Dedifferentiated amniotic fluid mesenchymal stem cell (primary cell): ENCODE results near the gene LCE1B.

Experiments used
- DNase-seq: peaks from one replicate; pipeline ENCODE4 v3.0.0-alpha.2; 2016; ENCODE audit errors: extremely low spot score

Gene LCE1B

GRCh38 chr1:152811671-152812070 lies at the start of gene LCE1B:
Gene LCE1B (plus strand): TSS chr1:152811971. CDS start chr1:152812447, 476 bp downstream.
- no peak for DNase-seq

DNA sequence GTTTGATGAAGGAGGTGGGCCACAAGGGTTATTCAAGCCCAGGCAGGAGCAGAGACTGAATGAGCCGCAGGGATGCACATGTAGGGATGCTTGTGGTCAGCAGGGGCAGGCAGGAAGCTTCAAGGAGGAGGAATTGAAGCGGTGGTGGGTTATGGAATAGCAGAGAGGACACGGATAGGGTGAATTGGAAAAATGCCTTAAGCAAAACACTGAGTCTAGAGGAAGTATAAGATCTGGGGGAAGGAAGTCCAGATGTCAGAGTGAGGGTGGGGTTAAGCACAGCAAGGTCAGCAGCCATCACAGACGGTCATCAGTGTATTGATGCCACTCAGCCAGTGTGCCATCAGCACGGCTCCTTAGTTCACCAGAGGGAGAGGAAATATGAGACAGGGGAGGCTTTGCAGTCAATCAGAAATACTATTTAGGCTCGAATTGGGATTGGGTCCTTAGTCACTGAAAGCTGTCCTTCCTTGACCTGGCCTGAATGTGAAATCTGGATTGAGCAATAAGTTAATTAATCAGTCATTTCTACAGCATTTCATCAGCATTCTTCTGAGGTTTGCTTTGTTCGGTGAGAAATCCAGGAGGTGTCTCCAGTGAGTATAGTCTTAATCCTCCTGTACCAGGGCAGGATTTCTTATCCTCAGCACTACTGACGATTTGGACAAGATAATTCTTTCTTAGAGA lies 42.8 kb upstream of the LCE1B start:
- no peak for DNase-seq

GRCh38 chr1:152770411-152770810 lies 41.4 kb upstream of the LCE1B start:
- DNase-seq, result no peak

DNA sequence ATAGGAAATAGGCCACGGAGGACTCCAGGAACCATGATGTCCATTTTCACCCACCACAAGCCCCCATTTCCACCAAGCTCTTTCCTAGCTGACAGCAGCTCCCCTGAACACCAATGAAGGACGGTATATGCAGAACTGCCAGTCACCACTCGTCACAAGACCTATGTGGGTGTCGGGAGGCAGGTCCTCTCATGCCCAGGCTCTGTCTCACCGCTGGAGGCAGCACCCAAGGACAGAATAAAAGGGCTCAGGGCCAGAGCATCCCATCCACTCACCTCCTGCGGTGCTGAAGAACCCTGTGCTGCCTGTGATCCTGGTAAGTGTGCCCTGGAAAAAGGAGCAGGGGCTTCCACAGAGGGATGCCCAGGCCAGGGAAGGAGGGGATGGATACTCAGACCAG lies 36.9 kb upstream of the LCE1B start, which contains the start of gene LCE1F:
Gene LCE1F, plus strand, starts transcription at position 266 of the 400 bp plus-strand sequence. CDS start 1,232 bp downstream, outside the sequence.
- DNase-seq, result no peak

GRCh38 chr1:152776361-152776760 lies 35.4 kb upstream of the LCE1B start:
- no peak for DNase-seq

GRCh38 chr1:152777510-152778137 lies 34.1 kb upstream of the LCE1B start:
- no peak for DNase-seq

GRCh38 chr1:152783095-152783494 lies 28.7 kb upstream of the LCE1B start:
- no peak for DNase-seq

DNA sequence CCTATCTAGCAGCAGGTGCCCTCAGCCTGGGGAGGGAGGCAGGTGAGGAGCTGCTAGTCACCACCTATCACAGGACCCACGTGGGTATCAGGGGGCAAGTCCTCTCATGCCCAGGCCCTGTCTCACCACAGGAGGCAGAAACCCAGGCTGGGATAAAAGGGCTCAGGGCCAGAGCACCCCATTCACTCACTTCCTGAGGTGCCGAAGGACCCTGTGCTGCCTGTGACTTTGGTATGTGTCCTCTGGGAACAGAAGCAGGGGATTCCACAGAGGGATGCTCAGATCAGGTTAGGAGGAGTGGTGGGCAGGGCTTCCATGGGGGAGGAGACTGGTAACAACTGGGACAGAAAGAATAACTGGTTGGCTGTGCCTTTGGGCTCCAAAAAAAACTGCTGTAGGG lies 25.7 kb upstream of the LCE1B start, which contains the start of gene LCE1E:
Gene LCE1E, plus strand, starts transcription at position 181 of the 400 bp plus-strand sequence. CDS start 1,043 bp downstream, outside the sequence.
- no peak for DNase-seq

GRCh38 chr1:152795686-152796085 lies 16.1 kb upstream of the LCE1B start:
- no peak for DNase-seq

DNA sequence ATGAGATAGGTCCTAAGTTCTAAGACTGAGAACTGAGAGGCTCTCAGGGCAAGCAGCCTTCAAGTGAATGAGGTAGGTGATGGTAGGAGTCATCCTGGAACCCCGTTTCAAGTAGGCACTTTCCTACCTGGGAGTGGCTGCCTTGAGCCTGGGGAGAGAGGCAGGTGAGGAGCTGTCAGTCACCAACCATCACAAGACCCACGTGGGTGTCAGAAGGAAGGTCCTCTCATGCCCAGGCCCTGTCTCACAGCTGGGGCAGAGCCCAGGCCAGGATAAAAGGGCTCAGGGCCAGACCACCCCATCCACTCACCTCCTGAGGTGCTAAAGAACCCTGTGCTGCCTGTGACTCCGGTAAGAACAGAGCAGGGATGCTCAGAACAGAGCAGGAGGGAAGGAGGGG lies 15.3 kb upstream of the LCE1B start, which contains the start of gene LCE1D:
Gene LCE1D, plus strand, starts transcription at position 301 of the 400 bp plus-strand sequence. CDS start 1,074 bp downstream, outside the sequence.
- no peak for DNase-seq

DNA sequence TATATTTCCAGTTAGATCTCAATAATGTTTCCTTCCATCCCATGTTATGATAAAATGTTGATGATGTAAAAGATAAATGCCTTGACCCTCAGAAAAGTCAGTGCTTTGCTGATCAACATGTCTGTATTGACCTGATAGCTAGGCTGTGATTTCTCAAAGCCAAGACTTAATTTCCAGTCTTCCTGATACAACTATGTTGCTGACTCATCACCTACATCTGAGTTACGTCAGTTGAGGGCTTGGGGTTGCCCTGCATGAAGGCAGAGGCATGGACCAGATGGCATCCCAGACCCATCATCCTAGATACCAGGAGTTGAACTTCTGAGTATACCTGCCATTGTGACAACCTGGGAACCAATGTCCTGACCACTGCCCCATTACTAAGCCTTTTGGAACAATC lies 10.4 kb upstream of the LCE1B start:
- no peak for DNase-seq

DNA sequence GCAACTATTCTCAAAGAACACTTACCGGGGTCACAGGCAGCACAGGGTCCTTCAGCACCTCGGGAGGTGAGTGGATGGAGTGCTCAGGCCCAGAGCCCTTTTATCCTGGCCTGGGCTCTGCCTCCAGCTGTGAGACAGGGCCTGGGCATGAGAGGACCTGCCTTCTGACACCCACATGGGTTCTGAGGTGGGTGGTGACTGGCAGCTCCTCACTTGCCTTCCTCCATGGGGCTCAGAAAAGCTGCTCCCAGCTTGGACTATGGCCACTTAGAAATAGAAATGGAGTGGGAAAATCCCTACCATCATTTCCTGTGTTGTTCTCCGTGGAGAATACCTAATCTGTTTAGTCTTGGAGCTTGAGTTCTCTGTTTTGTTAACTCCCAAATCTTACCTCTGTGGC lies 5.2 kb upstream of the LCE1B start, which contains the start of gene LCE1C:
Gene LCE1C, minus strand, starts transcription at position 76 of the 400 bp plus-strand sequence. CDS start 1,173 bp downstream, outside the sequence.
- no peak for DNase-seq

- DNase-seq, result no peak
Measured at GRCh38 chr1:152811050-152811449, 721 bp upstream of the LCE1B start.

GRCh38 chr1:152817309-152817708 lies 5.5 kb downstream of the LCE1B start:
- DNase-seq, result no peak

DNA sequence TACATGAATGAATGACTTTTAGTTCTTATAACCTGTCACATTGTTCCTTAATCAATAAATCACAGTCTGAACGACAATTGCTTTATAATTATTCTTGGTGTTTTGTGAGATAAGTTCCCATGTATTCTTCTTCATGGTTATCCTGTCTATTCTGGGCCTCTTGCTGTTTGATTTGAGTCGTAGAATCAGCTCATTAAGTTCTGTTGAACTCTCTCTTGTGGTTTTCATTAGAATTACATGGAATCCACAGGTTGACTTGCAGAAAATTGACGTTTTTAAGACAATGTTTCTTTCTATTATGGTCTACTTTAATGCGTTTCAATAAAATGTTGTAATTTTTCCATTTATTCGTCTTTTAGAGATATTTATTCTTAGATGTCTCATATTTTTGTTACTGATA lies 11.5 kb downstream of the LCE1B start:
- DNase-seq, result no peak

GRCh38 chr1:152824964-152825363 lies 13.2 kb downstream of the LCE1B start:
- no peak for DNase-seq

- DNase-seq, result no peak
Measured at GRCh38 chr1:152827173-152827572, 15.4 kb downstream of the LCE1B start, which contains the start of gene LCE1A. Gene LCE1A (plus strand): TSS chr1:152827473. CDS start chr1:152827473, 0 bp downstream.

- DNase-seq, result no peak
Measured at GRCh38 chr1:152836870-152837269, 25.1 kb downstream of the LCE1B start.

DNA sequence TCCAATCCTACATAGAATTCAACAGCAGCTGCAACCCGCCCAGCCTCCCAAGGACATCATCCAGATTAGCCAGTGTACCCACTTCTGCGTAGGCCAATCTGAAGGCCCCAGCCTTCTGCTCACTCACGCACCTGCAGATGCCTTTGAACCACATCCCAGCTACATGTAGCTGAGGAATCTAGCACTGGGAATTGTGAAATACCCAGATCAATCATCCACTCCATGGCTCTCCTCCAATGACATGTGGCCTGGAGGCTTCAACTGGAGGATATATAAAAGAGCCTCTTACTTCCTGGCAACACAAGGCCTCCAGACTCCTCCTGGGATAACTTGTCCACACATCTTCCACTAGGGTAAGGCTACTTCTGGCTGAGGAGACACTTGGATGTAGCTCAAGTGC lies 30.8 kb downstream of the LCE1B start, which contains the start of gene LCE6A:
Gene LCE6A, plus strand, starts transcription at position 301 of the 400 bp plus-strand sequence. CDS start 665 bp downstream, outside the sequence.
- no peak for DNase-seq

GRCh38 chr1:152855661-152856060 lies 43.9 kb downstream of the LCE1B start:
- DNase-seq, result no peak

DNA sequence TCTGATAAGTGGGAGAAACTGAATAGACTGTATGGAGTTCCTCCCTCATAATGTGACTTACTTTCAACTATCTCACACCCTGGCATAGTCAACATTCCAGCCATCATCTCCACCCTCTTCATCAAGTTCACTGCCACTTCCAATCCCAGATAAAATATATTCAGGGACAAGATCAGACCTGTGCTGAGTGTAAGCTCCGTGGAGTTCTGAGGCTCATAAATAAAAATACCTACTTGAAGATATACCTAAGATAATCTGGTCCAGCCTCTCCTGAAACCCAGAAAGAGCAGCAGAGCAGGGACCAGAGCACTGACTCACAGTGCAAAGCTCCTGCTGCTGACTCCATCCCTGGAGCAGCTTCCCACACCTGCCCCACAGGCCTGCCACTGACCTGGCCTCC lies 46.3 kb downstream of the LCE1B start:
- DNase-seq, result no peak

GRCh38 chr1:152859696-152860095 lies 47.9 kb downstream of the LCE1B start, which contains the start of gene LCE7A:
Gene LCE7A (plus strand): TSS chr1:152859996. CDS start chr1:152860698, 702 bp downstream.
- no peak for DNase-seq

DNA sequence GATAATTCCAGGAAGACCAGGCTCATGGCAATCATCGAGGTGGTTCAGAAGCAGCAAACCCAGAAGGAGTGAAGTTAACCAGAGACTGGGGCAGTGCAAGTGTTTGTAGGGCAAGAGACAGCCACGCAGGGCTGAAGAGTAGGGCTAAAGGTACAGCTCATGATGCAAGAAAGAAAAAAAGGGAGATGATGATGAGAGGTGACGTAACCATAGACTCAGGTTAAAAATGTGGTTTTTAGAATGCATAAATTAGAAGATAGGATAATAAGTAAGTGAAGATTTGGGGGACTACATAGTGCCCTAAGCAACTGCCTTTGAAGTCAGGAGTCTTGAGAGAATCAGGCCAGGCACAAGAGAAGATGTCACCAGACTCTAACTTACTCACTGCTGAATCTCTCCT lies 48.4 kb downstream of the LCE1B start:
- no peak for DNase-seq
